NOMO-1 treated with dmso at 0.1 percent for 144 hours (cell line): ENCODE measurements around the gene TMSB10.
A peak's percentile ranks its signal among the peaks of the same experiment; 100 is the strongest.
"Not testable (repeated sequence)": the region's sequence is repeated elsewhere in the genome, so short reads cannot be mapped to it uniquely, and the experiment has no call there.

ENCODE experiments used
- DNase-seq: peaks from one replicate; lab custom pipeline; 2025; ENCODE audit not compliant: unreplicated experiment; lab: John Stamatoyannopoulos, UW

The TMSB10 gene

GRCh38 chr2:84901593-84902120, 3.8 kb upstream of the TMSB10 start:
- DNase-seq = no peak

DNA sequence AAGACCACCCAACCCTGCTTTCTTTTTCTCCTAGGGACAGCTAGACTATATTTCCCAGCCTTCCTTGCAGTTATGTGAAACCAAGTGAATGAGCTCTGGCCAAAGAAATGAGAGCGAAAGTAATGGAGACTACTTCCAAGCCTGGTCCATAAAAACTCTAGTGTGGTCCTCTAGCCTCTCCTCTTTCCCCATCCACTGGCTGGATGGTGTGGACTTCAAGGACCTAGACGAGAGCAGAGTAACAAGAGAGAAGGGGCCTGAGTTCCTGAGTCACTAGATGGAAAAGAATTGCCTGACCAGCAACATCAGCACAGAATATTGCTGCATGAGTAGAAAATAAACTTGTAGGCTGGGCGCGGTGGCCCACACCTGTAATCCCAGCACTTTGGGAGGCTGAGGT, 2.9 kb upstream of the TMSB10 start:
- DNase-seq = no peak

DNA sequence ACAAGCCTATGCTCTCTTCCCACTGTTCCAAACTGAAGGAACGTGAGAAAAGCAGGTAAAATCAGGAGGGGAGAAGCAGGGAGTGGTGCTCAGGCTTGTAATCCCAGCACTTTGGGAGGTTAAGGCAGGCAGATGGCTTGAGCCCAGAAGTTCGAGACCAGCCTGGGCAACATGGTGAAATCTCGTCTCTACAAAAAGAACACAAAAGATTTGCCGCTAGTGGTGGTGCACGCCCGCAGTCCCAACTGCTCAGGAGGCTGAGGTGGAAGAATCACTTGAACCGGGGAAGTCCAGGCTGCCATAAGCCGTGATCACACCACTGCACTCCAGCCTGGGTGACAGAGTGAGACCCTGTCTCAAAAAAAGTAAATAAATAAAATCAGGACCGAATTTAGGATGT, 1.3 kb upstream of the TMSB10 start:
- no peak for DNase-seq

DNA sequence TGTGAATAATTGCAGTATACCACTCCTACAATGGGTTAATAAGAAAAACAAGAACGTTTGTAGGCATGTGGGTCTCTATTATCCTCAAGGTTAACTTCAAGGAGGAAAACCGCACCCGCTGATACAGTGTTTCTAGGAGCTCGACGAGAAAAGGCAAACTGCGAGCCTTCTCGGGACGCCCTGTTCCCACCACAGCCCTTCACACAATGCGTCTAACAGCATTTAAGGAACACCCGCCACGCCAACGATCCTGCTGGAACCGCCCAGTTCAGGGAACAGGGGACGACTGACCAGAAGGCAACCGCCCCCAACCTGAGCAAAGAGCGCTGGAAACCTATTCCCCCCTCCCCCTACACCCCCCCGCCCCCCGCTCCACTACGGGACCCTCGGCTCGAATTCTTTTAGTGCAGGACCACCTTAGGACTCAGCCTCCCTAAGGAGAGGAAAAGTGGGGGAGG, 710 bp upstream of the TMSB10 start:
- DNase-seq = no peak

- DNase-seq = no peak
Measured at GRCh38 chr2:84906108-84906899, 848 bp downstream of the TMSB10 start.

- peak; percentile 87 for DNase-seq
Measured at GRCh38 chr2:84906900-84907714, 1.7 kb downstream of the TMSB10 start.

GRCh38 chr2:84908948-84909713, 3.7 kb downstream of the TMSB10 start:
- DNase-seq = no peak

GRCh38 chr2:84911135-84911678, 5.8 kb downstream of the TMSB10 start:
- no peak for DNase-seq

DNA sequence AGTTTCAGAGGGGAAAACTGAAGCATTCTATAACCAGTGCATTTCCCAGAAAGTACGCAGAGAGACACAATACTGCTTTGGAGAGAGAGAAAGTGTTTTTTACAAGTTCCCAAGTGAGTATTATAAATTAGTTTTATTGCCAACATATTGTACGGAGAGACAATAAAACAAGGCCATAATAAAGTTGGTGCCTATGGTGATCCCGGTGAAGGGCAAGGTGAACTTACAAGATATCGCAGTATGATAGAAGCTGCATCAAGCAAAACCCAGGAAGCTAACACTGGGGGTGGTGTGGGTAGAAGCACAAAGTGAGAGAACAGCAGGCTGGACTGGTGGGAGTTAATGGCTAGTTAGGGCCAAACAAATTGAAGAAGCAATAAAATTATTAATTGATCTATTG, 7.5 kb downstream of the TMSB10 start:
- DNase-seq = no peak

- no peak for DNase-seq
Measured at GRCh38 chr2:84914334-84914733, 8.9 kb downstream of the TMSB10 start.

DNA sequence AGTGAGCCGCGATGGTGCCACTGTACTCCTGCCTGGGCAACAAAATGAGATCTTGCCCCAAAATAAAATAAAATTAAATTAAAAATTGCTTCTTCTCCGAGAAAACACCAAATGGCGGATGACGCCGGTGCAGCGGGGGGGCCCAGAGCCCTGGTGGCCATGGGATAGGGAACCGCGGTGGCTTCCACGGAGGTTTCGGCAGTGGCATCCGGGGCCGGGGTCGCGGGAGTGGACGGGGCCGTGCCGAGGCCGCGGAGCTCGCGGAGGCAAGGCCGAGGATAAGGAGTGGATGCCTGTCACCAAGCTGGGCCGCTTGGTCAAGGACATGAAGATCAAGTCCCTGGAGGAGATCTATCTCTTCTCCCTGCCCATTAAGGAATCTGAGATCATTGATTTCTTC, 10.2 kb downstream of the TMSB10 start:
- DNase-seq = not testable (repeated sequence)

GRCh38 chr2:84917821-84918220, 12.4 kb downstream of the TMSB10 start:
- not testable (repeated sequence) for DNase-seq

DNA sequence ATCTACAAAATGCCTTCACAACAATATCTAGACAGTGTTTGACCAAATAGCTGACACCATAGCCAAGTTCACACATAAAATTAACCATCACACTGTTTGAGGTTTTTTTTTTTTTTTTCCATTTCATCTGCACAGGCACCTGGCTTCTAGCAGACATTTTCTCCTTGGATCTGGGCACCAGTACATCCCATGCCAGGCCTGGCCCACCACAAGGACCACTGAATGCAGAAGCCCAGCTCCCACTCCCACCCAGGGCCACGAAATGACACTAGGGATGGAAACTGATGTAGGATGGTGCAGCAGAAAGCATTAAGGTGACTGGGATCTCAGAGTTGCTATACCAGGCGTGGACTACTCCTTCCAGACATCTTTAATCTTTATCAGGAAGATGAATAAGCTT, 13.0 kb downstream of the TMSB10 start:
- no peak for DNase-seq

DNA sequence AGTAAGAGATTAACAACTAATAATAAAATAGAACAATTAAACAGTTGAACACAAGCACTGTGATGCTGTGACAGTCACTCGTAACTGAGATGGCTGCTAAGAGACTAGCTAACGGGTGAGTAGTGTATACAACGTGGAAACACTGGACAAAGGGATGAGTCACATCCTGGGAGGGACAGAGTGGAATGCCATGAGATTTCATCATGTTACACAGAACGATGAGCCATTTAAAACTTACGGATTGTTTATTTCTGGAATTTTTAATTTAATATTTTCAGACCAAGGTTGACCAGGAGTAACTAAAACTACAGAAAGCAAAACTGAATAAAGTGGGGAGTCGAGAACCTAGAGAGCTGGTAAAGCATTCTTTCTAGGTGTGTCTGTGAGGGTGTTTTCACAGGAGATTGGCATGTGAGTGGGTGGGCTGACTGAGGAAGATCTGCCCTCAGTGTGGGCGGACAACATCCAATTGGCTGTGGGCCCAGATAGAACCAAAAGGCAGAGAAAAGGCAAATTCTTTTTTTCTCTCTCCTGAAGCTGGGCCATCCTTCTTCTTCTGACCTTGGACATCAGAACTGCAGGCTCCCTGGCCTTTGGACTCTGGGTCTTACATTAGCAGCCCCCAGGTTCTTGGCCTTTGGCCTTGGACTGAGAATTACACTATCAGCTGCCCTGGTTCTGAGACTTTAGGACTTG, 14.6 kb downstream of the TMSB10 start:
- no peak for DNase-seq

DNA sequence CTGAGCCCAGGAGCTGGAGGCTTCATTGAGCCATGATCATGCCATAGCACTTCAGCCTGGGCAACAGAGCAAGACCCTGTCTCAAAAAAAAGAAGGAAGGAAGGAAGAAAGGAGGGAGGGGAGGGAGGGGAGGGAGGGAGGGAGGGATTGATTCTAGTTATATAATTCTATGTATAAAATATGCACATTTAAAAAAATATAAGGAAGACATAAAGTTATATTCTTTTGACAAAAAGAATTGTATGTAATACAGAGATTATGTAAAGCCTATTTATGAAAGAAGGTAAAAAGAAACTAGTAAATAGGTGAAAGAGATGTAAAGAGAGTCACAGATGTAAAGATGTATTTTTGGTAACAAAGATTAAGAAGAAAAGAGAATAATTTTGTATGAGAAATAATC, 17.6 kb downstream of the TMSB10 start:
- DNase-seq = no peak

DNA sequence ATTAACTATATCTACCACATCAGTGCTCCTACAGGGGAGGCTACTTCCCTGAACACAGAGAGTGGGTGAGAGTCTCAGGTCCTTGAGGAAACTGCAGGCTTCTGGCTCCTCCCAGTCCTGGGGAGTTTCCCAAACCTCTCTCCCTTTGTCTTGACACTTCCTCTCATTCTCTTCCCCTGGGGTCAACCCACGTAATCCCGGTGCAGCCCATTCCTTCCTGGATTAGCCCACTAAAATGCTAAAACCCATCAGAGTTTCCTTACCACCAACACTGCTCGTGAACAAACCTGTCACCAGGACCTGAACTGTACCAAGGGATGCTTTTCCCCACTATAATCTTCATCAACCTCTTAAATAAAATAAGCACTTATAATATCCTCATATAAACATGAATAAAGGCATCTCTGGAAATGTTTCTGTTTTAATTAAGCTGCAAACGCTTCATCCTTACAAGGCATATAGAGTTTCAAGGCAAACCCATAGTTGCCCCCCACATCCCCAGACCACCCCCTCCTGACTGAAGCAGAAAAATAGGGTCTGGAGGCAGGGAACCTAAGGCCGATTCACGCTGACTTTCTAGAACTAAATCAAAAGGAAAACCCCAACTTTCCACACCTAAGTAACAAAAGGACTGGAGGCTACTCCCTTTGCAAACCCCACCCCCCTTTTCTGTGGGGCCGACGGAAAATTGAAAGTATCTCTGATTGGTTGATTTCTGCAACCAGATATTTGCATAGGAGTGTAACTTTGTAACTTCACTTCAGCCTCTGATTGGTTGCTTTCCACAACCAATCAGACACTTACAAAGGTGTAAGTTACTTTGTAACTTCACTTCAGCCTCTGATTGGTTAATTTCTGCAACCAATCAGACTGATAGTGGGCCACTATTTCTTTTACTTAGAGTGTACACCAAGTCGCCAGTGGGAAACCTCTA, 19.0 kb downstream of the TMSB10 start:
- DNase-seq = no peak

DNA sequence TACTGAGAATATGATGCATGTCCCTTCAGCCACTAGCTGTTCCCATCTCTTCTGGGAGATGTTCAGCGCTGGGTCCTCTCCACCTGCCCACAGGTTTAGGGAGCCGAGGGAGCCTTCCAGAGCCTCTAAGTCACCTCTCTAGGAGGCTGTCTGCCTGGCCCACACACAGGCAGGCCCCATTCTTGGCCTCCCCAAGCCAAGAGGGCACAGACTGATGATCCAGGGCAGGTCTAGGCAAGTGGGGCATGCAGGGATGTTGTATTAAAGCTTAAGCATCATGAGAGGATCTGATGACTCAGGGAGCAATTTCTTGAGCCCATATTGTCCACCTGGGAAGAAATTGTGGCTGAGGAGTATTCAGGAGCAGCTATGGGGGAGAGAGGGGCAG, 19.9 kb downstream of the TMSB10 start:
- DNase-seq = no peak

DNA sequence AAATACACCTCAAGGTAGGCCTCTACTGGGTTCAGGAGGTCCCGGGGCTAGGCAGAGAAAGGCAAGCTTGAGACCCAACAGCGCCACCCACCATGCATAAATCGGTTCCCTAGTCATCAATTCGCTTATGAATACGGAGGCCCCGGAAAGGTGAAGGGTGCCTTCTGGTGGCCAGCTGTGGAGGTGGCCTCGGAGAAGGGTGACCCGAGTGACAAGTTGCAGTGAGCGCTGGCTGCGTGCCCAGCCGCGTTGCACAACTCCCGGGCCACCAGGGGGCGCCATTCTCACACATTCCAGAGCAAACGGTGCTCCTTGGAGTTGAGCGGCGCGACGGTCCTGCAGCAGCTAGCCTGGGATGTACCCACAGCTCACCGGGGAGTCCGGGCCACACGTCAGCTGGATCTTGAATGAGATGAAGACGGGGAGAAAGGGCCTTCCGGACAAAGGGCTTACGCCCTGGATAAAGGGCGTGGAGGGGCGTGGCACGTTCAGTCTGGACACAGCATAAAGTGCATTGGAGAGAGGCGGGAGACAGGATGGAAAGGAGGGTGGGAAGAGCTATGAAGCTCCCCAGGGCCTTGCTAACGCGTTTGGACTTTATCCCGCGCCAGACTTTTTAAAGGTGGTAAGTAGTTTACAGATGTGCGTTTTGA, 20.4 kb downstream of the TMSB10 start:
- DNase-seq = peak; percentile 93

GRCh38 chr2:84927275-84927627, 21.8 kb downstream of the TMSB10 start:
- no peak for DNase-seq
